SK-N-SH treated with all-trans-retinoic acid at 6 μM for 48 hours (cell line): Measurements from ENCODE around the gene COL26A1.

Experiments
- BACH2 ChIP-seq: fragments of 250-450 bp; sonication (Bioruptor Pico); IDR thresholded peaks from 2 replicates; pipeline ENCODE4 v1.9.0; 2021; ENCODE audit warnings: mild to moderate bottlenecking, borderline replicate concordance
- CSDC2 ChIP-seq: fragments of 250-450 bp; sonication (Bioruptor Pico); IDR thresholded peaks from 2 replicates; pipeline ENCODE4 v1.5.0; 2020; ENCODE audit warnings: mild to moderate bottlenecking, moderate library complexity
- ZNF565 ChIP-seq: fragments of 450-650 bp; formaldehyde crosslinking; conservative IDR thresholded peaks from 2 replicates; pipeline ENCODE4 v1.5.0; 2020; ENCODE audit warnings: low read depth, mild to moderate bottlenecking, moderate library complexity

- TF ChIP-seq CSDC2 (CRISPR knock-in tag) (no peak), BACH2 (CRISPR knock-in tag) (no peak), ZNF565 (no peak)
Observed at GRCh38 chr7:101589976-101590662, 227.4 kb downstream of the COL26A1 start.
